AG09309 (cell line): Measurements from ENCODE around the gene OTUD1.

Source experiments
- DNase-seq: peaks from one replicate; pipeline ENCODE4 v3.0.0-alpha.2; 2010; ENCODE audit warnings: low read depth
- H3K4me3 ChIP-seq: 2 replicates; pipeline ENCODE4 v1.5.1; 2011; ENCODE audit warnings: mild to moderate bottlenecking, low read depth, low read length, moderate library complexity; ENCODE audit not compliant: control insufficient read depth
- TF ChIP-seq, protein P1 (sequence below): IDR thresholded peaks from 2 replicates; pipeline ENCODE4 v1.5.1; 2011; ENCODE audit warnings: mild to moderate bottlenecking, low read depth, low read length, inconsistent platforms; ENCODE audit not compliant: insufficient read depth, control insufficient read depth; ENCODE audit errors: missing control alignments

Gene OTUD1

DNA sequence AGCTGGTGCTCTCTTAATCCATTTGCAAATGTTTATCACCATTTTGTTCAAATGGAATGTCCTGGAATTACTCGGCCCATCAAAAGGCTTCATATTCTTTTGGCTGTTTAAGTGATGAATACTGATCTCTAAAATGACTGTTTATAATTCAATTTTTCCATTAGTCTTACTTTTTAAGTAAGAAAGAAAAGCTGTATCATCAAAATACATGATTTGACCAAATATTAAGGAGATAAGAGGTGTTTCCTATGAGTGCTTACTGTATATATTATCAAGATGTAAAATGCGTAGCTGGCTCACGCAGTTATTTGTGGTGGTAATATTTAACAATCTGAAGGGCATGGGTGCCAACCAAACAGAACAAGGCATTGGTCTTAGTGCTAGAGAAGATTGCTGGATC, 51.2 kb downstream of the OTUD1 start:
- TF ChIP-seq, protein P1, sequence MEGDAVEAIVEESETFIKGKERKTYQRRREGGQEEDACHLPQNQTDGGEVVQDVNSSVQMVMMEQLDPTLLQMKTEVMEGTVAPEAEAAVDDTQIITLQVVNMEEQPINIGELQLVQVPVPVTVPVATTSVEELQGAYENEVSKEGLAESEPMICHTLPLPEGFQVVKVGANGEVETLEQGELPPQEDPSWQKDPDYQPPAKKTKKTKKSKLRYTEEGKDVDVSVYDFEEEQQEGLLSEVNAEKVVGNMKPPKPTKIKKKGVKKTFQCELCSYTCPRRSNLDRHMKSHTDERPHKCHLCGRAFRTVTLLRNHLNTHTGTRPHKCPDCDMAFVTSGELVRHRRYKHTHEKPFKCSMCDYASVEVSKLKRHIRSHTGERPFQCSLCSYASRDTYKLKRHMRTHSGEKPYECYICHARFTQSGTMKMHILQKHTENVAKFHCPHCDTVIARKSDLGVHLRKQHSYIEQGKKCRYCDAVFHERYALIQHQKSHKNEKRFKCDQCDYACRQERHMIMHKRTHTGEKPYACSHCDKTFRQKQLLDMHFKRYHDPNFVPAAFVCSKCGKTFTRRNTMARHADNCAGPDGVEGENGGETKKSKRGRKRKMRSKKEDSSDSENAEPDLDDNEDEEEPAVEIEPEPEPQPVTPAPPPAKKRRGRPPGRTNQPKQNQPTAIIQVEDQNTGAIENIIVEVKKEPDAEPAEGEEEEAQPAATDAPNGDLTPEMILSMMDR = no peak
- no peak for DNase-seq
- no peak overlapping the region for H3K4me3 ChIP-seq
